ENCODE results near the gene TBC1D7.

DNA sequence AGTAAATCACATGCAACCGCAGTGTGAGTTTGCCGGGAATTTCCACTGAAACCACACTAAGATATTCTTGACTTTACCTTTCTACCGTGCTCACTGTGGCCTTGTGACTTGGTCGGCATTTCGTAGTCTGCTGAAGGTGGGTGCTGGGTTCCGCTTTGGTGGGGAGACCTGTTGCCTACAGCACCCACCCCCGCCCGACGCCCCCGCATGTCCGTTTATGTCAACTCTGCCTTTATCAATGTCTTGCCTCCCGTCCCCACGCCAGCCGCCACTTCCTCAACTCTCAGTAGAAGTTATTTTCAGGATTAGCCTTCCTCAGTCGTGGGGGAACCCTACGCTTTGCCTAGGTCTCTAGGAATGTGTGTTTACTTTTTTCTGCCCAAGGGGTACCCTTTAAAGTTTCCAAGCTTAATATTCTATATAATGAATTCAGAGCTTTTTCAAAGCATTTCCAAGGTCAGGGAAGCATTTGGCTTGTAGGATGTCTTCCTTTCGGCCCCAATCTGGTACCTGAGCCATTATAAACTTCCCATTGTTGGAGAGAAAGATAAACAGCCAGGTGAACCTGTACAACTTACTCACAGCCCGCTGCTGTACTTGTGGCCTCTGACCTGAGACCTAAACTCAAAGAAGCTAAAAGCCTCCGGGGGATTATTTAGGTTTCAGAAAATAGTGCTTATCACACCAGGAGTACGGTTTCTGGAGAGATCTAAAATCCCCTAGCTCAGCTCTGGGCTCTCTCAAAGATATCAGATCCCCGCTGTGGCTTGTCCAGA, 54.2 kb downstream of the TBC1D7 start:
- TF ChIP-seq, protein P1, sequence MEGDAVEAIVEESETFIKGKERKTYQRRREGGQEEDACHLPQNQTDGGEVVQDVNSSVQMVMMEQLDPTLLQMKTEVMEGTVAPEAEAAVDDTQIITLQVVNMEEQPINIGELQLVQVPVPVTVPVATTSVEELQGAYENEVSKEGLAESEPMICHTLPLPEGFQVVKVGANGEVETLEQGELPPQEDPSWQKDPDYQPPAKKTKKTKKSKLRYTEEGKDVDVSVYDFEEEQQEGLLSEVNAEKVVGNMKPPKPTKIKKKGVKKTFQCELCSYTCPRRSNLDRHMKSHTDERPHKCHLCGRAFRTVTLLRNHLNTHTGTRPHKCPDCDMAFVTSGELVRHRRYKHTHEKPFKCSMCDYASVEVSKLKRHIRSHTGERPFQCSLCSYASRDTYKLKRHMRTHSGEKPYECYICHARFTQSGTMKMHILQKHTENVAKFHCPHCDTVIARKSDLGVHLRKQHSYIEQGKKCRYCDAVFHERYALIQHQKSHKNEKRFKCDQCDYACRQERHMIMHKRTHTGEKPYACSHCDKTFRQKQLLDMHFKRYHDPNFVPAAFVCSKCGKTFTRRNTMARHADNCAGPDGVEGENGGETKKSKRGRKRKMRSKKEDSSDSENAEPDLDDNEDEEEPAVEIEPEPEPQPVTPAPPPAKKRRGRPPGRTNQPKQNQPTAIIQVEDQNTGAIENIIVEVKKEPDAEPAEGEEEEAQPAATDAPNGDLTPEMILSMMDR (IDR thresholded peaks at IDR 0.05) = no peak
- TF ChIP-seq POLR2A (IDR thresholded peaks at IDR 0.05) = no peak
- TF ChIP-seq EP300 (IDR thresholded peaks at IDR 0.05) = no peak
- TF ChIP-seq POLR2AphosphoS5 (IDR thresholded peaks at IDR 0.05) = no peak

All from suprapubic skin (tissue), 4 donors.